NK-92 (cell line): ENCODE results near the gene WASF3.

Experiments
- DNase-seq: peaks from one replicate; lab custom pipeline; 2025; ENCODE audit not compliant: unreplicated experiment; lab: John Stamatoyannopoulos, UW

The WASF3 gene, protein sequence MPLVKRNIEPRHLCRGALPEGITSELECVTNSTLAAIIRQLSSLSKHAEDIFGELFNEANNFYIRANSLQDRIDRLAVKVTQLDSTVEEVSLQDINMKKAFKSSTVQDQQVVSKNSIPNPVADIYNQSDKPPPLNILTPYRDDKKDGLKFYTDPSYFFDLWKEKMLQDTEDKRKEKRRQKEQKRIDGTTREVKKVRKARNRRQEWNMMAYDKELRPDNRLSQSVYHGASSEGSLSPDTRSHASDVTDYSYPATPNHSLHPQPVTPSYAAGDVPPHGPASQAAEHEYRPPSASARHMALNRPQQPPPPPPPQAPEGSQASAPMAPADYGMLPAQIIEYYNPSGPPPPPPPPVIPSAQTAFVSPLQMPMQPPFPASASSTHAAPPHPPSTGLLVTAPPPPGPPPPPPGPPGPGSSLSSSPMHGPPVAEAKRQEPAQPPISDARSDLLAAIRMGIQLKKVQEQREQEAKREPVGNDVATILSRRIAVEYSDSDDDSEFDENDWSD

GRCh38 chr13:26557393-26558073 lies at the start of gene WASF3:
Gene WASF3, plus strand, starts transcription at chr13:26557683. Its CDS starts 84,588 bp downstream, at chr13:26642271.
- no peak for DNase-seq

GRCh38 chr13:26508885-26509284 lies 48.6 kb upstream of the WASF3 start:
- DNase-seq = no peak

DNA sequence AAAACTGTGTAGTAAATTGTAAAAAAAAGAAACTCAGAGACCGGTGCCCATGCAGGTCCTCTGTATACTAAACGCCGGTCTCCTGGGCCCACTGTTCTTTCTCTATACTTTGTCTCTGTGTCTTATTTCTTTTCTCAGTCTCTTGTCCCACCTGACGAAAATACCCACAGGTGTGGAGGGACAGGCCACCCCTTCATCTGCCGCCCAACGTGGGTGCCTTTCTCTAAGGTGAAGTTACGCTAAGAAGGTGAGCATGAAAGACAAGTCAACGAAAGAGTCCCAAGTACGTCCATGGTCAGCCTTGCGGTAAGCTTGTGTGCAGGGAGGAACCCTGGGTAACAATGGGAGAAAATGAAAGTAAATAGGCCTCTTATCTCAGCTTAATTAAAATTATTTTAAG lies 48.0 kb upstream of the WASF3 start:
- DNase-seq = no peak

- DNase-seq = no peak
Observed at GRCh38 chr13:26513931-26514330, 43.6 kb upstream of the WASF3 start.

- DNase-seq = no peak
Observed at GRCh38 chr13:26515721-26516120, 41.8 kb upstream of the WASF3 start.

- no peak for DNase-seq
Observed at GRCh38 chr13:26517936-26518335, 39.5 kb upstream of the WASF3 start.

GRCh38 chr13:26518451-26518959 lies 39.0 kb upstream of the WASF3 start:
- DNase-seq = no peak

DNA sequence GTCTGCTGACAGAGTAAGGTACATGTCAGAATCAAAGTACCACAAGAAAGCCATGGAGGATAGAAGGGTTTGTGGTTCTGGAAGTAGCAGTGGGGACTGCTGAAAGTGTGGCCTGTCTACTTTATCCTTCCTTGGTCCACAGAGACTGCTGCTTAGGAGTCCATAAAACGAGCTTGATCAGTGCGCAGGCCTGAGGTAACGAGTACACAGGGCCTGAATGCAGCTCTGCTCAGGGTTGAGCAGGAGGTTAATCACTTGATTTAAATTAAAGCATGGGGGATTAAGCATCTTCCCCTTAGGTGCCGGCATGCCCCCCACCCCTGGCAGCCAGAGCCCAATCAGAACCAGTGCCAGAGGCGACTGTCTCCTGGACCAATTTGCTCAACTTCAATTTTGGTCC lies 34.9 kb upstream of the WASF3 start:
- DNase-seq = no peak

DNA sequence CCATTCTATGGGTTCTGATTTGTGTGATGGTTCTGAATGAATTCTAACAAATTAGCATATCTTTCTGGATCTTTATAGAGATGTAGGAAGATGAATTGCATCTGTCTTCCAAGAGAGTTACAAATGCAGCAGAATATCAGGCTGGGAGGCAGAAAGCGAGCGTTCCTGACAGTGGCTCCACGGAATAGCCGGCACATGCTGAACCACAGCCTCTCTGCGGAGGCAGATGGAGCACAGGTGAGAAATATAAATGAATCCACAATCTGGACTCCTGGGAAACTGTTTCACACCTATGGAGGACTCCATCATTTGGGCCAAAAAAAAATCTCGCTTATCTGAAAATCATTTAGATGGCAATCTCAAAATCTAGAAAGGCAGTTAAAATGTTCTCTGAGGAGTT lies 34.5 kb upstream of the WASF3 start:
- no peak for DNase-seq

GRCh38 chr13:26525528-26525927 lies 32.0 kb upstream of the WASF3 start:
- DNase-seq = no peak

GRCh38 chr13:26526702-26527216 lies 30.7 kb upstream of the WASF3 start:
- no peak for DNase-seq

- no peak for DNase-seq
Observed at GRCh38 chr13:26528527-26528926, 29.0 kb upstream of the WASF3 start.

DNA sequence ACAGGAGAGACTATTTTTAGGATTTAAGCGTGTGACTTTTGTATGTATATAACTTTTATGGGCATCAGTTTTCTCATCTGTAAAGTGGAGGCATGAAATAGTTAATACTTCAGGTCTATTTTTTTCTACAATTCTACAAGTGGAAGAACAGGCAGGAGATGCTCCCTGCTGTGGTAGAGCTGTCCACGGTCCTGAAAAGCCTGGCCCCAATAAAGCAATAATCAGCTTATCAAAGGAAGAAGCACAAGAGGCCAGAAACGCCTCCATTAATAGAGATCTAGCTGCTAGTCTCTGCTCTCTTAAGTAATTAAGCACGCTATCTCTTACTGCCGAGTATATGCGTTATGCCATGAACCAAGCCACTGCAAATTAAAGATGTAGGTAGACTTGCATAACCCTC lies 28.0 kb upstream of the WASF3 start:
- no peak for DNase-seq

DNA sequence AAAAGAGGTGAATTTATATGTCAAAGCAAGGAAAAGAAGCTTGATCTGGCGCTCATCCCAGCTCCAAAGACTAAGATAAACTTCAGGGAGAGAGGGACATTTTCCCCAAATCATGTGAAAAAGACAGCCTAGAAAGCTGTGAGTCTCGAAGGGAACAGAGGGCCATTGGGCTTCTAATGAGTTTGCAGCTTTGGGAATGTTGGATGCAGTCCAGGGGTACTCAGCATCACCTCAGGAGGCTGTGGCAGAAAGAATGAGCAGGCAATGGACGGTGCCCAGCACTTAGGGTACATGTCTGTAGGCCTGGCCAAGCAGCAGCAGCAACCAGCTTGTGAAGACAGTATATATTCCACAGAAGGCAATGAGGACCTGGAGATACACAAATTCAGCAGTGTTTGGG lies 25.7 kb upstream of the WASF3 start:
- DNase-seq = no peak

- no peak for DNase-seq
Observed at GRCh38 chr13:26534036-26534726, 23.3 kb upstream of the WASF3 start.

DNA sequence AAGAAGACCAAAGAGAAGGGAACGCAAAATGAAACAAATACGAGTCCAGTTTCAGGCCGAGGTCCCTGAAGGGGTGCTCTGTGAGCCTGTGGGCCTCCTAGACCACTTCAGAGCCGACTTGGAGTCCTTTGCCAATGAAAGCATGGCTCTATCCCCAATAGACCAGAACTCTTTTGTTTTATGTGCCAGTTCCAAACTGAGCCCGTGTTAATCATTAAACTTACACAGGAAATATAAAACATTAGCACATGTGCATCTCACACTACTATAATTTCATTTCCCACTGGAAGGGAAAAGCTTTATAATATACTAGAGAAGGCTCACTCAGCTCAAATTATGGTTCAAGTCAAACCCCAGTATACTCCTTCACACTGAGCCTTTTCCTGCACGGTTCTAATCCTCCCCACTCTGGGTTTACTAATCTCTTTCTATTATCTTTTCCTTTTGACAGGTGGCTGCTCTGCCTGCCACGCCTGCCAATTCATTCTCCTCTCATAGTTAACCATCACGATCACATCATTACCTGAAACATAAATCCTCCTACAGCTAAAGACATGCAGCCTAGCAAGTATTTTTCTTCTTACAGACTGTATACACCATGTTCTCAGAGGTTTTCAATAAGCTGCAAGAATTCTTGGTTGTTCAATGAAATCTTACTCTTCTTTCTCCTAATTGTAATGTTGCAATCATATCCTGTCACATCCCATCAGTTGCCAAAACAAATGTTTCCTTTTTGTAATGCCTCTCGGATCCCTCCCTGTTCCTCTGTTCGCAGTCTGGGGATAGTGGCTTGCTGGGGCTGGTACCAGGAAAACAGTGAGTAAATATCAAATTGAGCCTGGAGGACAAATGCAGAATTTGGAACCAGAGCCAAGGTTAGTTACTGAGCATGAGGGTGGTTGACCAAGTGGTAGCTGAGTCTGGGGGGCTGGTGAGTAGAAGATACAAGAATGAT lies 18.8 kb upstream of the WASF3 start:
- no peak for DNase-seq

DNA sequence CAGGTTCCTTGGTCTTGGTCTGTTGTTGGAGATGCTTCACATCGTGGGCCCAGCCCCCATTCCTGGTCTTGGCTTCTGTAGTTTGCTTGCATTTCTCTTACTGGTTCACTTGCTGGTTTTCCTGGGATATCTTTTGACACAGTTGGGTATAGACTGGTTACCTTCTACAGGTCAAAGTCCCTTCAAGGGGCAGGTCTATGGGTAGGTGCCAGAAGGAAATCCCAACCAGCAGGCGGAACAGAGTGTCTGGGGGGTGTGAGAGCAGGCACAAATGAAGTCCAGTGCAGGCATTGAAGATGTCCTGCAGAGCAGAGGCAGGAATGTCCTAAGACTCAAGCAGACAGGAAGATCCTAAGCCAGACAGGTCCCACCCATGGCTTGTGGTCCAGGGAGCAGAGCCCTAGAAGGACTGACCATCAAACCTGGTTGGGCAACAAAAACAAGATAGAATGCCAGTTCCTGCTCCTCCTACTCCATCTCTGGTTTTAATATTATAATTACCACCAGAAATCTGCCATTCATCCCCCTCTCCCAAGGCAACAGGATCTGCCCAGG lies 17.7 kb upstream of the WASF3 start:
- DNase-seq = no peak

DNA sequence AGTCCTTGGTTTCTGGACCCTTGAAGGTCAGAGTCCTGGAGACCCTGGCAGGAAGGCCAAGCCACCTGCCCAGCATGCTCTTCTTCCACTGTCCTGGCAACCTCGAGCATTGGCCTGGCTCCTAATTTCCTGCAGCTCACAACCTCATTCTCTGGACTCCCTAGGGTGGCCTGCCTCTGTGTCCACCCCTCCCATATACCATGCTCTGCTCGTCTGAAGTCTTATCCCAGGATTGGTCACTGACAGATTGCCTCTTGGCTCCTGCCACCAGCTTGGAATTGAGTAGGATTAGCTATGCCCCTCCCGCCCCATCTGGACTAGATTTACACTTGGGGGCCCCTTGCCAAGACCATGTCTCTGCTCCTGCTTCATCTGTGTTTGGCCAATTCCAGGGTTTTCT lies 17.1 kb upstream of the WASF3 start:
- no peak for DNase-seq

DNA sequence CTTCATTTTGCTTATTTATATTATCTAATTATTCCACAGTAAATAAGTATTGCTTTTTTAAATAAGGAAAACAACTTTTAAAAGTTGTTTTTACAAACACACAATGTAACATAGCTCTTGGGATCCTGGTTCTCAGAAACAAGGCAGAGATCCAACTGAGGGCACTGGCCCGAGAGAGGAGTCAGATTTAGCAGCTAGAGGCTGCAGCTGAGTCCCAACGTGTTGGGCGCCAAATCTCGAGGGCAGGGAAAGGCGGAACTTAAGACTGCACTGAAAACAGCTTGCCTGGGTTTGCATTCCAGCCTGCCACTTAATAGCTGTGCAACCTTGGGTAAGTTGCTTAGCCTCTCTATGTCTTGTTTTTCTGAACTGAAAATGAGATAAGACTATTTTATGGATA lies 16.4 kb upstream of the WASF3 start:
- DNase-seq = no peak
